Left lung (tissue), 10 donors: ENCODE data around the gene HOXA11. TPM values are rescaled to one million over a fixed set of nuclear protein-coding genes. Genes with fewer than 3 reads are reported as not detected.

Source experiments
- ATAC-seq: fragments of 200-7000 bp; cut with Tn5 transposase; one replicate; pipeline ENCODE4 v1.9.1; 2020; ENCODE audit warnings: moderate library complexity
- DNase-seq, 4 donors: peaks; one replicate each; pipeline ENCODE4 v3.0.0-alpha.2; 2013 to 2020
- H3K27ac ChIP-seq, 2 donors: fragments of 200-600 bp; sonication (generic) in 1 of 2; one replicate each; pipeline versions ENCODE4 v1.5.0 to v1.8.0; 2020 to 2021
- H3K27me3 ChIP-seq, 2 donors: fragments of 200-600 bp; sonication (generic) in 1 of 2; one replicate each; pipeline versions ENCODE4 v1.5.0 to v1.8.0; 2020 to 2021
- H3K36me3 ChIP-seq, 2 donors: fragments of 200-600 bp; sonication (generic) in 1 of 2; one replicate each; pipeline versions ENCODE4 v1.5.0 to v1.8.0; 2020 to 2021
- H3K4me1 ChIP-seq, 2 donors: fragments of 200-600 bp; one replicate each; pipeline ENCODE4 v1.8.0; 2021
- H3K4me3 ChIP-seq, 2 donors: fragments of 200-600 bp; sonication (generic) in 1 of 2; one replicate each; pipeline versions ENCODE4 v1.5.0 to v1.8.0; 2020 to 2021; ENCODE audit warnings: mild to moderate bottlenecking in 1 of 2
- H3K9me3 ChIP-seq, 2 donors: fragments of 200-600 bp; sonication (generic) in 1 of 2; one replicate each; pipeline versions ENCODE4 v1.5.0 to v1.8.0; 2020 to 2021
- CTCF ChIP-seq, 2 donors: fragments of 200-600 bp; sonication (generic) in 1 of 2; IDR thresholded peaks; one replicate each; pipeline versions ENCODE4 v1.5.0 to v1.8.0; 2021; ENCODE audit warnings: antibody characterized with exemption in 2 of 2
- intact Hi-C, 2 donors: fragments of 100-400 bp; cut with DNase I; formaldehyde crosslinking; loops; one replicate each; pipeline versions ENCODE4 v1.11.2 to v1.14.2; 2022
- polyA plus RNA-seq, 6 donors: library from polyadenylated mRNA; unstranded; fragments of 120-200 nt; gene quantifications; one replicate each; pipeline ENCODE4 v1.2.1, GENCODE V29; 2013; ENCODE audit not compliant: insufficient read length in 6 of 6
- total RNA-seq, 2 donors: library from RNA; stranded (reverse); fragmentation: NEBNext Ultra II Directional; extraction: Animal tissue kit (Norgen Biotek cat#: 25700); gene quantifications; one replicate each; pipeline ENCODE4 v1.2.1, GENCODE V29; 2021
- donor health status: DM: no; HTN: yes; CAD: no.
- donor health status: DM: no; HTN: no; CAD: no.

Gene HOXA11
- total and polyA plus RNA-seq, 8 donors = 0.10 to 0.23 (median 0.13) TPM; not detected in 4

- Histone ChIP-seq H3K9me3 (no peaks in the 10 kb centered on the region), H3K27ac (no peak overlapping the region), H3K4me1 (peaks cover 11 to 45% of the 10 kb centered on the region in 2 donors), H3K36me3 (no peaks in the 10 kb centered on the region), H3K27me3 (peaks cover 97 to 98% of the 10 kb centered on the region in 2 donors), H3K4me3 (no peak overlapping the region)
- DNase-seq (peak in 3 of 4 donors; percentile 74 to 85 (median 82)), ATAC-seq (peak; percentile 64)
- peak; percentile 68 to 77 for TF ChIP-seq CTCF (IDR thresholded peaks at IDR 0.05)
- intact Hi-C loops = no loop called here
Measured at GRCh38 chr7:27196287-27196767, 11.3 kb upstream of the HOXA11 start.

- Histone ChIP-seq H3K27ac (no peak overlapping the region), H3K36me3 (no peaks in the 10 kb centered on the region), H3K27me3 (peaks cover 97 to 98% of the 10 kb centered on the region in 2 donors), H3K4me1 (peaks cover 11 to 30% of the 10 kb centered on the region in 2 donors), H3K4me3 (no peak overlapping the region), H3K9me3 (no peaks in the 10 kb centered on the region)
- TF ChIP-seq CTCF (IDR thresholded peaks at IDR 0.05) = no peak
- ATAC-seq (no peak), DNase-seq (peak in 1 of 4 donors; percentile 5)
- intact Hi-C loops = no loop called here
Measured at GRCh38 chr7:27194686-27195379, 9.8 kb upstream of the HOXA11 start.

GRCh38 chr7:27194002-27194352 is 8.9 kb upstream of the HOXA11 start:
- intact Hi-C loops = no loop called here
- ATAC-seq = no peak
- H3K27me3 ChIP-seq = peaks cover 100% of the 10 kb centered on the region in 2 donors

GRCh38 chr7:27193335-27194001 is 8.4 kb upstream of the HOXA11 start:
- intact Hi-C loops = no loop called here
- DNase-seq = no peak
- no peak for TF ChIP-seq CTCF (IDR thresholded peaks at IDR 0.05)

More at GRCh38 chr7:27194002-27194352, 8.9 kb upstream of the HOXA11 start:
- no peak for DNase-seq
- H3K27ac ChIP-seq = no peak overlapping the region
- no peaks in the 10 kb centered on the region for H3K9me3 ChIP-seq
- TF ChIP-seq CTCF (IDR thresholded peaks at IDR 0.05) = no peak
- H3K4me1 ChIP-seq = peaks cover 10 to 30% of the 10 kb centered on the region in 2 donors
- no peaks in the 10 kb centered on the region for H3K36me3 ChIP-seq
- H3K4me3 ChIP-seq = no peak overlapping the region

More at GRCh38 chr7:27193335-27194001, 8.4 kb upstream of the HOXA11 start:
- Histone ChIP-seq H3K4me3 (peak overlapping the region in 1 of 2 donors; percentile 28), H3K36me3 (no peaks in the 10 kb centered on the region), H3K9me3 (no peaks in the 10 kb centered on the region), H3K4me1 (peaks cover 8 to 31% of the 10 kb centered on the region in 2 donors), H3K27ac (no peak overlapping the region), H3K27me3 (peaks cover 100% of the 10 kb centered on the region in 2 donors)
- ATAC-seq = no peak
